ENCODE data around the gene CPOX.
"Not testable (repeated sequence)": the region's sequence is repeated elsewhere in the genome, so short reads cannot be mapped to it uniquely, and the experiment has no call there.

The CPOX gene

DNA sequence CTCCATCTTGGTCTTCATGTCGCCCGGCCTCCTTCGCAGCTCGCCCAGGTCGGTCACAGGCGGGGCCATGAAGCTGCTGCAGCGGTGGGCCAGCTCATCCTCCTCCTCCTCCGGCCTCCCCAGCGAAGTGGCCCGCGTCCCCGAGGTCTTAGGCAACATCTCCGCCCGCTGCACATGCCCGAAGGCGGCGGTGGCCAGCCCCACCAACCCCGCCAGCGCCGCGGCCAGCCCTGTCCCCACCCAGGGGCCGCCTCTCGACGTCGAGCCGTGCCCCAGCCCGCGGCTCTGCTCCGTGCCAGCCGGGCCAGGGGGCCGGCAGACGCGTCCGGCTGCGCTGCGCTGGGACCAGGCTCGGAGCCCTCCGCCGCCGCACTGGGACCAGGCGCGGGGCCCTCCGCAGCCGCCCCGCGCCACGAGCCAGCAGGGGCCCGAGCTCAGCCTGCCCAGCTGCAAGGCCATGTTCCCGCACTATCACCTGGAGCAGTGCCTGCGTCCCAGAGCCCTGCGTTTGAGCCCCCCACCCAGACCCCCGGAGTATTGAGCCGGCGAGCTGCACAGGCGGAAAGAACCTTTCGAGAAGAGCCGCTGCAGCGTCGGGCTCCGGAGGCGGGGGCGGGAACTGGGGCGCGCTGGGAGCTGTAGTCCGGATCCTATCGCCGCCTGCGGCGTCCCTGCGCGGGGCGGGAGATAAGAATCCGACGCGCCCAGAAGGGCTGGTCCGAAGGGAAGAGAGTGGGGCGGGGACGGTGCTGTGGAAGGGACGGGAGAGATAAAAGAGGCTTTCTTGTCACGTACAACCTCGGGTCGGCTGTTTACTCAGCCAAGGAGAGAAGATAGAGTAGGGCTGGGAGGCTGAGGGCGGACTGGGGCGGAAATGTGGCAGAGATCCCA is at the start of gene CPOX:
Gene CPOX, minus strand, starts transcription at position 566 of the 891 bp plus-strand sequence. Its CDS starts 107 bp downstream, at position 459.
- DNase-seq: peak; percentile 85

DNA sequence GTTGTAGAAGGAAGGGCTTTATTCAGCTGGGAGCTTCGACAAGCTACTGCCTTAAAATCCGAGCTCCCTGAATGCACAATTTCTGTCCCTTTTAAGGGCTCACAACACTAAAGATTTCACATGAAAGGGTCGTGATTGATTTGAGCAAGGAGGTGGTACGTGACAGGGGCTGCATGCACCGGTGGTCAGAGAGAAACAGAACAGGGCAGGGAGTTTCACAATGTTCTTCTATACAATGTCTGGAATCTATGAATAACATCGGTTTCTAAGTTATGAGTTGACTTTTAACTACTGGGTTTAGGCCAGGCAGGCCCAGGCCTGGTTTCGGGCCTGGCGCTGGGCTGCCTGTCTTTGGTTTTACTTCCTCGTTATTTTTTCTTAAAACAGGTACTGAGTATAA is 49.4 kb upstream of the CPOX start:
- DNase-seq: not testable (repeated sequence)

DNA sequence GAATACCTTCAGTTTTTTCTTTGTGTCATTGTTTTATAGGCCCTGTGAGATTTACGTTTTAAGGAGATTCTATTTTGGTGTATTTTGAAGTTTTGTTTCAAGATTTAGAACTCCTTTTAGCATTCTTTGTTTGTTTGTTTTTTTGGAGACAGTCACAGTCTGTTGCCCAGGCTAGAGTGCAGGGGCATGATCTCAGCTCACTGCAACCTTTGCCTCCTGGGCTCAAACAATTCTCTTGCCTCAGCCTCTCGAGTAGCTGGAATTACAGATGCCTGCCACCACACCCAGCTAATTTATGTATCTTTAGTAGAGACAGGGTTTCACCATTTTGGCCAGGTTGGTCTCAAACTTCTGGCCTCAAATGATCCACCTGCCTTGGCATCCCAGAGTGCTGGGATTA is 48.3 kb upstream of the CPOX start:
- not testable (repeated sequence) for DNase-seq

DNA sequence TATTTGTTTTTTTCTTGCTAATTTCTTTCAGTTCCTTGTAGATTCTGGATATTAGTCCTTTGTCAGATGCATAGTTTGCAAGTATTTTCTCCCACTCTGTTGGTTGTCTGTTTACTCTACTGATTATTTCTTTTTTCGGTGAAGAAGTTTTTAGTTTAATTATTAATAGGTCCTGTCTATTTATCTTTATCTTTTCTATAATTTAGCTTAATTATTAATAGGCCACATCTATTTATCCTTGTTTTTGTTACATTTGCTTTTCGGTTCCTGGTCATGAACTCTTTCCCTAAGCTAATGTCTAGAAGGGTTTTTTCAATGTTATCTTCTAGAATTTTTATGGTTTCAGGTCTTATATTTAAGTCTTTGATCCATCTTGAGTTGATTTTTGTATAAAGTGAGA is 45.1 kb upstream of the CPOX start:
- DNase-seq: not testable (repeated sequence)

GRCh38 chr3:98630416-98630815 is 37.0 kb upstream of the CPOX start:
- no peak for DNase-seq

- DNase-seq: no peak
Measured at GRCh38 chr3:98628317-98628716, 34.9 kb upstream of the CPOX start.

- no peak for DNase-seq
Measured at GRCh38 chr3:98626151-98626550, 32.7 kb upstream of the CPOX start.

- no peak for DNase-seq
Measured at GRCh38 chr3:98623572-98624280, 30.3 kb upstream of the CPOX start.

DNA sequence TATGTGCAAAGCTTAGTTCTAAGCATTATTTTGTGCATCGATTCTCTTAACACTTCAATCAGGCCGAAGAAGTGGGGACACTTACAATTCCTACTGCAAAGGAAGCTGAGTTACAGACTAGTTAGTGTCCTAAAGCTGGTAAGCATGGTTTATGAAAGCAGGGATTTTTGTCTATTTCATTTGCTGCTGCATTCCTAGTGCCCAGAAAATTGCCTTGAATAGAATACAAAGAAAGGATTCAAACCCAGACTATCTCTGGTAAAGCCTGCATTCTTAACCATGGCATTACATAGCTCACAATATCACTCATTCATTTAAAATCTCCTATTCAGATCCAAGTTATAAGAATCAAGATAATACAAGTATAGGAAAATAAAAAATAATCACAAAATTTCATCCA is 24.4 kb upstream of the CPOX start:
- DNase-seq: no peak

DNA sequence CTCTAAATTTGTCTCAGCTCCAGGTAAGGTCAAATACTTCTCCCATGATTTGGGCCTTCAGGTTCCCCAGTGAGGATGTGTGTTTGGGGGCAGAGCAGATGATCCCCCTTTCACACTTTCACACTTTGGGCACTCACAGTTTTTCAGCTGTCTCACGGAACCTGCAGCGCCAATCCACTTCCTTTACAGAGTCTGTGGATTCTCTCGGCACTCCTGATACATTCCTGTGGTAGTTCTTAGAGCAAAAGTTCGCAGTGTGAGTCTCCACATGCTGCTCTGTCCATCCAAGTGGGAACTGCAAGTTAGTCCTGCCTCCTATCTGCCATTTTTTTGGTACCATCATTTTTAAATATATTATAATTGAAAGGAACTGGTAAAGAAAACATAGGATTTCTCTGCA is 20.2 kb upstream of the CPOX start:
- DNase-seq: no peak

DNA sequence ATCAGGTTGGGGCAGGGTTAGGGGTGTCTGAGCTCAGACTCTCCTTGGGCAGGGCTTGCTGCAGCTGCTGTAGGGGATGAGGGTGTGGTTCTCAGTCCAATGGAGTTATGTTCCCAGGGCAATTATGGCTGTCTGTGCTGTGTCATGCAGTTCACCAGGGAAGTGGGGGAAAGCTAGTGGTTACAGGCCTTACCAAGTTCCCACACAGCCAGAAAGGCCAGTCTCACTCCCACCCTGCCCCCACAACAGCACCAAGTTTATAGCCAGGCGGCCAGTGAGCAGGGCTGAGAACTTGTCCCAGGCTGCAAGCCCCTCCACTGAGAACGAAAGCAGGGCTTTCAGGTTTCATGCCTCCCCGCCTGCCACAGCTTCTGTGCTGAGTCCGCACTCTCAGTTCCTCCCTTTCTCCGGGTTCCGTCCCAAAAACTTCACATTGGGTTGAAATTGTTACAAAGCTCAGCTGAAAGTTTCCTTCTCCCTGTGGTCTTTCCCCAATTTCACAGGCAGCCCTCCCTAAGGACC is 19.6 kb upstream of the CPOX start:
- DNase-seq: no peak

DNA sequence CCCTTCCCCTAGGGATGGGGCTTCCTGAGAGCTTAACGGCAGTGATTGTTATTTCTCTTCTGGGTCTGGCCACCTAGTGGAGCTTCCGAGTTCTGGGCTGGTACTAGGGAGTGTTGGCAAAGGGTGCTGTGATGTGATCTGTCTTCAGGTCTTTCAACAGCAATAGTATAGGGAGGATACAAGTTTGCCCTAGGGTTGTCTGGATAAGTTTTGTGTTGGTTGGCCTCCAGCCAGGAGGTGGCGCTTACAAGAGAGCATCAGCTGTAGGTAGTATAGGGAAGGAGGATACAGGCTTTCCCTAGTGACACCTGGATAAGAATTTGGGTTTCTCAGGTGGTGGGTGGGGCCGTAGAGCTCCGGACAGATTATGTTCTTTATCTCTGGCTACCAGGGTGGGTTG is 19.2 kb upstream of the CPOX start:
- DNase-seq: no peak

- no peak for DNase-seq
Measured at GRCh38 chr3:98608029-98608428, 14.6 kb upstream of the CPOX start.

DNA sequence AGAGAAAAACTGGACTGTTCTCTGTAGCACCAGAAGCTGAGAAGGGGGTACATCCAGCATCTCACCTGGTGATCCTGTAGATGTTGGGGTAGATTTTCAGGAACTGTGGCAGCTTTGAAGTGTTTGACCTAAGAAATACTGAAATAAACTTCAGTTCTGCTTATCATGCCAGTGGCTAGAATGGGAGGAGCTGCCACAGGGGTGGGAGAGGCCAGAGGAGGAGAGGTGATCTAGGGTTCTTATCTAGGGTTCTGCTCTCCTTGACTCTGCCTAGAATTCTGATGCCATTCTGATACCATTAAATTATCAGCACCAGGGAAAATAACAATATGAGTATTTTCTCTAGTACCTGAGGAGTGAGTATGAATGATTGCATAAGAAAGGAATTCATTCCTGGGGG is 10.2 kb upstream of the CPOX start:
- no peak for DNase-seq

- peak; percentile 37 for DNase-seq
Measured at GRCh38 chr3:98602078-98602678, 8.8 kb upstream of the CPOX start.

- DNase-seq: no peak
Measured at GRCh38 chr3:98601180-98601579, 7.8 kb upstream of the CPOX start.

- no peak for DNase-seq
Measured at GRCh38 chr3:98600412-98601095, 7.1 kb upstream of the CPOX start.

DNA sequence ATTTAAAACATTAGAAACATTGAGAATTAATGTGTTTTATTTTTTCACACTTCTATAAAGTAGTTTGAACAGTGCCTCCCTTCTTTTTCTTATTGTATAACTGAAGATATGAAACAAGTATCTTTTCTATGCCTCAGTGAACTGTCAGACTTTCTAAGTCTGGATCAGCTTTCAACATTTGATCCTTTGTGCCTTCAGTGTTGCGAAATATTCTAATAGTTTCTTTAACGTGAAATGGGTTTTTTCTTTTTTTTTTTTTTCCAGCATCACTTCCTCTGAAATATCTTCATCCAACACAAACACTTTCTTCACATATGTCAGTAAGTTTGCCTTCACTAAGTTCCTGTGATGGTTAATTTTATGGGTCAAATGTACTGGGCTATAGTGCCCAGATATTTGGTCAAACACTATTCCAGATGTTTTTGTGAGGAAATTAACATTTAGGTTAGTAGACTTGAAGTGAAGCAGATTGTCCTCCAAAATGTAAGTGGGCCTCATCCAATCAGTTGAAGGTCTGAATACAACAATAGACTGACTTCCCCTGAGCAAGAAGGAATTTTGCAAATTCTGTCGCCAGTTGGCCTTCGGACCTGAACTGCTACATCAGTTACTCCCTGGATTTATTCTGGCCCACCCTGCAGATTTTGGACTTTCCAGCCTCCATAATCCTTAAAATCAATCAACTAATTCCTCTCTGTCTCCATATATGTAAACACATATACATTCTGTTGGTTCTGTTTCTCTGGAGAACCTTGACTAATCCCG is 6.4 kb upstream of the CPOX start:
- no peak for DNase-seq

GRCh38 chr3:98598492-98598891 is 5.1 kb upstream of the CPOX start:
- DNase-seq: no peak

GRCh38 chr3:98596541-98597500 is 3.4 kb upstream of the CPOX start:
- DNase-seq: peak; percentile 64

DNA sequence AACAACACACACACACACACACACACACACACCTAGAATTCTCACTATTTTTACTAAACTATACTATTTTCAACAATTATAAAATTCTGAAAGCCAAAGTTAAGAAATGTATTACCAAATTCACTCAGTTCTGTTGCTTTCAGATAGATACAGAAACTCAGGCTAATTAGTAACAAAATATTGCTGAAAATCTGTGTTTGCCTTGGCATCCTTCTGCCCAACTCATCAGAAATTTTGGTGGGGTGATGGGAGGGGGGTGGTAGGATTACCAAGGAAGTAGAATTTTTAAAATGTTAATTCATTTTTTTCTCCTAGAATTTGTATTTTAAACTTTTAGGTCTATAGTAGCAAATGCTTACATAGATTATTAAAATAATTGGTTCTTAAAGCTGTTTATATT is 2.7 kb upstream of the CPOX start:
- DNase-seq: no peak

Measured in CD4-positive, alpha-beta T cell treated with Interleukin-10 for 1 hour (primary cell).